BJ (cell line): Measurements from ENCODE around the gene FLG2. TPM values are rescaled to one million over a fixed set of nuclear protein-coding genes. Genes with fewer than 3 reads are reported as not detected.

Experiments
- CTCF ChIA-PET: fragments of 350-600 bp; formaldehyde crosslinking; extraction: SDS; loops from one replicate; lab custom pipeline; 2021; ENCODE audit warnings: antibody characterized with exemption, inconsistent platforms; lab: Yijun Ruan, JAX
- POLR2A ChIA-PET: fragments of 300-600 bp; sonication (Branson Sonifier 250); formaldehyde crosslinking; extraction: SDS; loops from one replicate; lab custom pipeline; 2021; ENCODE audit warnings: antibody characterized with exemption; lab: Charles Lee
- DNase-seq: peaks from one replicate; pipeline ENCODE4 v3.0.0-alpha.2; 2011; ENCODE audit warnings: low read depth
- H3K27me3 ChIP-seq: 2 replicates; pipeline ENCODE4 v1.6.0; 2011; ENCODE audit warnings: low read length; ENCODE audit not compliant: control insufficient read depth, insufficient read depth
- H3K36me3 ChIP-seq: 2 replicates; pipeline ENCODE4 v1.5.1; 2011; ENCODE audit warnings: low read length; ENCODE audit not compliant: control insufficient read depth, insufficient read depth
- H3K4me3 ChIP-seq: 2 replicates; pipeline ENCODE4 v1.5.1; 2011; ENCODE audit warnings: low read depth, mild to moderate bottlenecking, control low read depth, low read length
- CTCF ChIP-seq: IDR thresholded peaks from 2 replicates; pipeline ENCODE4 v1.5.1; 2011; ENCODE audit warnings: low read depth, mild to moderate bottlenecking, control low read depth, inconsistent platforms, low read length, moderate library complexity; ENCODE audit not compliant: insufficient read depth
- polyA minus RNA-seq: library from RNA; depleted of rRNA, polyadenylated mRNA; stranded (reverse); fragments of >200 nt; gene quantifications from 2 replicates; pipeline ENCODE4 v1.2.3, GENCODE V29; 2011; rRNA and poly(A)+ RNA removed
- polyA plus RNA-seq: library from polyadenylated mRNA; depleted of rRNA; stranded (reverse); fragments of >200 nt; gene quantifications from 2 replicates; pipeline ENCODE4 v1.2.3, GENCODE V29; 2011; rRNA removed

The FLG2 gene
- polyA plus RNA-seq (not detected in 2 replicates), polyA minus RNA-seq (not detected in 2 replicates)

GRCh38 chr1:152359906-152360305 is at the start of gene FLG2:
Gene FLG2 (minus strand): TSS chr1:152360006. CDS start chr1:152358884, 1,122 bp downstream.
- ChIA-PET POLR2A (no interaction called here), CTCF (interaction anchor here (1.1 to 1.9 kb wide), 4 partner anchors 12 to 120 kb away, joined by 3 to 7 read pairs (median 6); no protein-coding TSS in a partner anchor)
- DNase-seq = no peak
- no peaks in the 10 kb centered on the region for H3K27me3 ChIP-seq
- no peaks in the 10 kb centered on the region for H3K36me3 ChIP-seq
- TF ChIP-seq CTCF = no peak
- no peak within 1 kb of the TSS for H3K4me3 ChIP-seq

- Histone ChIP-seq H3K27me3 (no peaks in the 10 kb centered on the region), H3K36me3 (no peaks in the 10 kb centered on the region), H3K4me3 (no peak overlapping the region)
- CTCF ChIA-PET = interaction anchor here (1.6 kb wide), 1 partner anchor 15 kb away, joined by 3 read pairs; no protein-coding TSS in a partner anchor
- no peak for DNase-seq
- no peak for TF ChIP-seq CTCF
- POLR2A ChIA-PET = no interaction called here
Measured at GRCh38 chr1:152408664-152409063, 48.9 kb upstream of the FLG2 start.

GRCh38 chr1:152398812-152399698 is 39.2 kb upstream of the FLG2 start:
- no peaks in the 10 kb centered on the region for H3K36me3 ChIP-seq
- no peaks in the 10 kb centered on the region; the same call in 1 of the 2 replicates for H3K27me3 ChIP-seq
- no peak for DNase-seq
- no peak overlapping the region for H3K4me3 ChIP-seq
- CTCF ChIA-PET = interaction anchor here (0.7 to 4.7 kb wide), 12 partner anchors 10 to 251 kb away, joined by 3 to 38 read pairs (median 6); no protein-coding TSS in a partner anchor
- POLR2A ChIA-PET = no interaction called here
- TF ChIP-seq CTCF = peak; percentile 42

GRCh38 chr1:152397474-152397873 is 37.7 kb upstream of the FLG2 start:
- CTCF ChIA-PET = interaction anchor here (0.6 to 4.7 kb wide), 6 partner anchors 10 to 186 kb away, joined by 4 to 38 read pairs (median 12); no protein-coding TSS in a partner anchor
- Histone ChIP-seq H3K4me3 (no peak overlapping the region), H3K27me3 (no peaks in the 10 kb centered on the region; the same call in 1 of the 2 replicates), H3K36me3 (no peaks in the 10 kb centered on the region)
- POLR2A ChIA-PET = no interaction called here
- no peak for DNase-seq
- TF ChIP-seq CTCF = peak; percentile 15; the same call in 1 of the 2 replicates

GRCh38 chr1:152394151-152394550 is 34.3 kb upstream of the FLG2 start:
- Histone ChIP-seq H3K4me3 (no peak overlapping the region), H3K27me3 (no peaks in the 10 kb centered on the region; the same call in 1 of the 2 replicates), H3K36me3 (no peaks in the 10 kb centered on the region)
- ChIA-PET CTCF (interaction anchor here (1.2 kb wide), 1 partner anchor 46 kb away, joined by 4 read pairs; no protein-coding TSS in a partner anchor), POLR2A (no interaction called here)
- DNase-seq = no peak
- TF ChIP-seq CTCF = no peak
